ENCODE data around the gene CHCHD3. TPM values are rescaled to one million over a fixed set of nuclear protein-coding genes. Genes with fewer than 3 reads are reported as not detected.

The CHCHD3 gene
- total RNA-seq, 1 donor from 2014 or later, result 107 TPM

- peaks cover 8% of the 10 kb centered on the region for H3K36me3 Mint-ChIP-seq (ENCODE audit: low read depth)
- H3K27ac Mint-ChIP-seq (ENCODE audit: unreplicated experiment), result no peak overlapping the region
- no peaks in the 10 kb centered on the region for H3K27me3 Mint-ChIP-seq (ENCODE audit: low read depth)
- no peak for TF ChIP-seq CTCF (conservative IDR thresholded peaks at IDR 0.05)
- no peaks in the 10 kb centered on the region for H3K4me1 Mint-ChIP-seq
- H3K4me3 Mint-ChIP-seq, result no peak overlapping the region
- no peak for DNase-seq (ENCODE audit: low read depth, low spot score)
- H3K9me3 Mint-ChIP-seq, result no peaks in the 10 kb centered on the region
Measured at GRCh38 chr7:132800522-132800921, 281.4 kb downstream of the CHCHD3 start.

DNA sequence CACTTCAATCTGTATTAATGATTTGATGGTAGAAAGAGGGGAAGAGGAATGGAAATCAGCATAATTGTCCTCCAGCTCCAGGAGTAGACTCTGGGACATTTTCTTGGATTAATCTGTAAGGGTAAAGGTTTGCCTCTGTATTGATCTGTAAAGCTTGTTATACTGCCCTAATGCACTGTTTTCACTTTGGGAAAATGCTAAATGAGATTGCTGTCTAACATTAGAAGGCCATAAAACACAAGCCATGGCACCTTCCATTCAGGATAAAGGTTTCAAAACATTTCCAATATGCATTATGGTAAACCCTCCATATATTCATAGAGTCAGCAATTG is 282.8 kb downstream of the CHCHD3 start:
- DNase-seq (ENCODE audit: low read depth, low spot score), result no peak
- Mint-ChIP-seq H3K36me3 (ENCODE audit: low read depth) (peaks cover 8% of the 10 kb centered on the region), H3K4me1 (no peaks in the 10 kb centered on the region), H3K27me3 (ENCODE audit: low read depth) (no peaks in the 10 kb centered on the region), H3K9me3 (no peaks in the 10 kb centered on the region), H3K27ac (ENCODE audit: unreplicated experiment) (no peak overlapping the region), H3K4me3 (no peak overlapping the region)
- TF ChIP-seq CTCF (conservative IDR thresholded peaks at IDR 0.05), result no peak

GRCh38 chr7:132797152-132797551 is 284.7 kb downstream of the CHCHD3 start:
- H3K4me3 Mint-ChIP-seq, result no peak overlapping the region
- no peak overlapping the region for H3K27ac Mint-ChIP-seq (ENCODE audit: unreplicated experiment)
- no peaks in the 10 kb centered on the region for H3K9me3 Mint-ChIP-seq
- no peaks in the 10 kb centered on the region for H3K27me3 Mint-ChIP-seq (ENCODE audit: low read depth)
- H3K36me3 Mint-ChIP-seq (ENCODE audit: low read depth), result peaks cover 8% of the 10 kb centered on the region
- no peaks in the 10 kb centered on the region for H3K4me1 Mint-ChIP-seq
- no peak for DNase-seq (ENCODE audit: low read depth, low spot score)
- TF ChIP-seq CTCF (conservative IDR thresholded peaks at IDR 0.05), result no peak

DNA sequence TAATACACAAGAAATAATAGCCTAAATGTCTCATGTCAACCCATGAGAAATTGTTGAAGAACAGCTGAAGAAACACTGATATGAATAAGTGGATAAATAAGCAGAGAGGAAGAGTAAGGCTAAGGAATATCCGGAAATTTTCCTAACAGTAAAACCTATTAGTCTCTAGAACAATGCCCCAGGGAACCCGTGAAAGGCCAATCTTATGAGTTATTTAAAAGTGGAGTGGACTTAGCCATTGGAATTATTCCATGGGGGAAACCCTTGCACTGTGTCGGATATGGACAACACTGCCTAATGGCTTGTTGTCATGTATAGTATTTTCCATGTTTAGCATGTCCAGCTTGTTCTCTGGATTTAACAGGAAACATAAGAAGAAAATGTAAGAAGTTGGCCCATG is 288.4 kb downstream of the CHCHD3 start:
- Mint-ChIP-seq H3K36me3 (ENCODE audit: low read depth) (peaks cover 11% of the 10 kb centered on the region), H3K27ac (ENCODE audit: unreplicated experiment) (no peak overlapping the region), H3K4me3 (no peak overlapping the region), H3K27me3 (ENCODE audit: low read depth) (no peaks in the 10 kb centered on the region), H3K9me3 (no peaks in the 10 kb centered on the region), H3K4me1 (peaks cover 8% of the 10 kb centered on the region)
- no peak for DNase-seq (ENCODE audit: low read depth, low spot score)
- no peak for TF ChIP-seq CTCF (conservative IDR thresholded peaks at IDR 0.05)

GRCh38 chr7:132791036-132791435 is 290.9 kb downstream of the CHCHD3 start:
- H3K4me3 Mint-ChIP-seq, result no peak overlapping the region
- no peaks in the 10 kb centered on the region for H3K9me3 Mint-ChIP-seq
- H3K4me1 Mint-ChIP-seq, result peaks cover 8% of the 10 kb centered on the region
- TF ChIP-seq CTCF (conservative IDR thresholded peaks at IDR 0.05), result no peak
- no peak overlapping the region for H3K27ac Mint-ChIP-seq (ENCODE audit: unreplicated experiment)
- no peaks in the 10 kb centered on the region for H3K27me3 Mint-ChIP-seq (ENCODE audit: low read depth)
- peaks cover 12% of the 10 kb centered on the region for H3K36me3 Mint-ChIP-seq (ENCODE audit: low read depth)
- DNase-seq (ENCODE audit: low read depth, low spot score), result no peak

DNA sequence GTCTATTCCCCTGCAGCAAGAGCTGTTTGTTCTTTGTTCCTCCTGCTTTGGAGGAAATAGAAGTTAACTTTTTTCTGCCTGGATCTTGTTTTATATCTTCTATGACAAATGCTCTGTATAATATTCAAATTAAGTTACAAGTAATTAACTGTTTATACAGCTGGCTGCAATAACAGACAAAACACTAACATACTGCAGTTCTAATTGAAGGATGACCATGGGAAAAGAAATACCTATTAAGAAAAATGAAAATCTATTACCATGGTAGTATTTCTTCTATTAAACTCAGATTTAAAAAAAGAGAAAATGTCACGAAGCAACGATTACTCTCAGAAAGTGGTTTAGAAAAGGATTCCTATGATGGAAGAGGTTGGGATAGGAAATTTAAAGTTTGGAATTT is 291.8 kb downstream of the CHCHD3 start:
- peaks cover 18% of the 10 kb centered on the region for H3K36me3 Mint-ChIP-seq (ENCODE audit: low read depth)
- no peak overlapping the region for H3K27ac Mint-ChIP-seq (ENCODE audit: unreplicated experiment)
- DNase-seq (ENCODE audit: low read depth, low spot score), result no peak

More for the DNA sequence above, 291.8 kb downstream of the CHCHD3 start:
- no peaks in the 10 kb centered on the region for H3K9me3 Mint-ChIP-seq
- no peaks in the 10 kb centered on the region for H3K27me3 Mint-ChIP-seq (ENCODE audit: low read depth)
- no peak for TF ChIP-seq CTCF (conservative IDR thresholded peaks at IDR 0.05)
- H3K4me3 Mint-ChIP-seq, result no peak overlapping the region
- peaks cover 8% of the 10 kb centered on the region for H3K4me1 Mint-ChIP-seq

All from neural crest cell (in vitro differentiated cells).